K562 (cell line): ENCODE measurements around the gene CNOT2.

Source experiments
- CTCF ChIP-seq, 3 experiments: IDR thresholded peaks in 2 of 3; conservative IDR thresholded peaks in 1 of 3; 2 replicates each; pipeline ENCODE4 v1.5.1; 2011 to 2012; ENCODE audit warnings: low read length in 3 of 3, mild to moderate bottlenecking in 3 of 3, control low read depth in 2 of 3, improper control_type of control experiment in 1 of 3, inconsistent platforms in 1 of 3, low read depth in 1 of 3, mixed read lengths in 1 of 3, moderate library complexity in 1 of 3; ENCODE audit not compliant: insufficient read depth in 2 of 3
- EHMT2 ChIP-seq: fragments of 450-650 bp; IDR thresholded peaks from 2 replicates; pipeline ENCODE4 v1.6.1; 2018; ENCODE audit warnings: antibody characterized with exemption
- FOXK2 ChIP-seq, 2 experiments: fragments of 450-650 bp; IDR thresholded peaks in 1 of 2; conservative IDR thresholded peaks in 1 of 2; 2 replicates each; pipeline ENCODE4 v1.6.1; 2016; ENCODE audit warnings: low read depth in 2 of 2, mild to moderate bottlenecking in 1 of 2
- MTA1 ChIP-seq: fragments of 450-650 bp; IDR thresholded peaks from 2 replicates; pipeline ENCODE4 v1.6.1; 2017; ENCODE audit warnings: borderline replicate concordance
- NFIC ChIP-seq: fragments of 450-650 bp; IDR thresholded peaks from 2 replicates; pipeline ENCODE4 v1.6.1; 2017; ENCODE audit warnings: mild to moderate bottlenecking, inconsistent platforms
- NKRF ChIP-seq: fragments of 450-650 bp; IDR thresholded peaks from 2 replicates; pipeline ENCODE4 v1.6.1; 2016; ENCODE audit warnings: borderline replicate concordance
- PCBP1 ChIP-seq: fragments of 200-400 bp; formaldehyde crosslinking; IDR thresholded peaks from 2 replicates; pipeline ENCODE4 v1.6.1; 2018; ENCODE audit warnings: mild to moderate bottlenecking, low read depth, low read length; ENCODE audit not compliant: poor library complexity, severe bottlenecking
- POLR2A ChIP-seq: fragments of 450-650 bp; conservative IDR thresholded peaks from 2 replicates; pipeline ENCODE4 v1.6.1; 2016
- PREB ChIP-seq: sonication (generic); formaldehyde crosslinking; IDR thresholded peaks from 2 replicates; pipeline ENCODE4 v1.8.1; 2023; ENCODE audit warnings: mild to moderate bottlenecking, missing genetic modification reagents
- TEAD4 ChIP-seq, 2 experiments: sonication (generic) in 1 of 2; formaldehyde crosslinking in 1 of 2; IDR thresholded peaks; 2 replicates each; pipeline versions ENCODE4 v1.6.1 to v1.8.0; 2012 to 2022; ENCODE audit warnings: borderline replicate concordance in 1 of 2, inconsistent platforms in 1 of 2, low read length in 1 of 2, mild to moderate bottlenecking in 1 of 2, missing genetic modification reagents in 1 of 2
- YY1 ChIP-seq, 3 experiments: IDR thresholded peaks; 2 replicates each; pipeline ENCODE4 v1.6.1; 2011; ENCODE audit warnings: low read length in 2 of 3, mild to moderate bottlenecking in 2 of 3, moderate library complexity in 2 of 3, borderline replicate concordance in 1 of 3, control low read depth in 1 of 3, low read depth in 1 of 3; ENCODE audit not compliant: insufficient read depth in 3 of 3, insufficient replicate concordance in 2 of 3, control insufficient read depth in 1 of 3, insufficient read length in 1 of 3; ENCODE audit errors: extremely low read depth in 1 of 3
- ZBTB34 ChIP-seq: fragments of 250-450 bp; sonication (Bioruptor Pico); IDR thresholded peaks from 2 replicates; pipeline ENCODE4 v1.8.0; 2021; ENCODE audit warnings: mild to moderate bottlenecking, moderate library complexity
- ZBTB8A ChIP-seq: fragments of 450-650 bp; IDR thresholded peaks from 2 replicates; pipeline ENCODE4 v1.6.1; 2018; ENCODE audit warnings: mild to moderate bottlenecking, moderate library complexity; ENCODE audit not compliant: partially characterized antibody
- ZSCAN29 ChIP-seq: fragments of 450-650 bp; IDR thresholded peaks from 2 replicates; pipeline ENCODE4 v1.6.1; 2017

- TF ChIP-seq POLR2A (no peak), PCBP1 (no peak), NFIC (no peak), ZBTB8A (no peak), YY1 (IDR thresholded peaks at IDR 0.05; ENCODE audit: borderline replicate concordance in 1 of 3, control insufficient read depth in 1 of 3, extremely low read depth in 1 of 3, insufficient read depth in 3 of 3, insufficient read length in 1 of 3, insufficient replicate concordance in 2 of 3, low read depth in 1 of 3, low read length in 2 of 3) (no peak), FOXK2 (conservative IDR thresholded peaks at IDR 0.05 in 1 of 2, IDR thresholded peaks at IDR 0.05 in 1 of 2; ENCODE audit: low read depth in 2 of 2) (no peak), ZSCAN29 (no peak), PREB (CRISPR knock-in tag) (no peak), TEAD4 (IDR thresholded peaks at IDR 0.05; ENCODE audit: low read length) (no peak), TEAD4 (CRISPR knock-in tag; IDR thresholded peaks at IDR 0.05; ENCODE audit: borderline replicate concordance) (no peak), CTCF (IDR thresholded peaks at IDR 0.05 in 2 of 3, conservative IDR thresholded peaks at IDR 0.05 in 1 of 3; ENCODE audit: insufficient read depth in 2 of 3, low read depth in 1 of 3, low read length in 3 of 3) (no peak), MTA1 (no peak), ZBTB34 (no peak), EHMT2 (no peak), NKRF (no peak)
Measured at GRCh38 chr12:70330158-70330557, 86.9 kb downstream of the CNOT2 start.
